ENCODE measurements around the gene CRAMP1.

- TF ChIP-seq CTCF (IDR thresholded peaks at IDR 0.05; ENCODE audit: insufficient read depth, low read length) = no peak
- TF ChIP-seq REST (IDR thresholded peaks at IDR 0.05; ENCODE audit: insufficient replicate concordance, low read depth) = no peak
- TF ChIP-seq POLR2AphosphoS5 (IDR thresholded peaks at IDR 0.05; ENCODE audit: low read depth) = no peak
These were observed 21.0 kb upstream of the CRAMP1 start for GRCh38 chr16:1590930-1591705.

Data from HL-60 (cell line).